Loucy (cell line): ENCODE measurements around the gene ATP1B1.

Experiments
- EZH2phosphoT487 ChIP-seq: fragments of 200-600 bp; IDR thresholded peaks from 2 replicates; pipeline ENCODE4 v1.6.1; 2018; ENCODE audit warnings: antibody characterized with exemption, mild to moderate bottlenecking, moderate library complexity, borderline replicate concordance
- TF ChIP-seq, protein P1 (sequence below): fragments of 200-600 bp; sonication (generic); conservative IDR thresholded peaks from 2 replicates; pipeline ENCODE4 v1.5.1; 2014; ENCODE audit warnings: mild to moderate bottlenecking, antibody characterized with exemption, low read length

DNA sequence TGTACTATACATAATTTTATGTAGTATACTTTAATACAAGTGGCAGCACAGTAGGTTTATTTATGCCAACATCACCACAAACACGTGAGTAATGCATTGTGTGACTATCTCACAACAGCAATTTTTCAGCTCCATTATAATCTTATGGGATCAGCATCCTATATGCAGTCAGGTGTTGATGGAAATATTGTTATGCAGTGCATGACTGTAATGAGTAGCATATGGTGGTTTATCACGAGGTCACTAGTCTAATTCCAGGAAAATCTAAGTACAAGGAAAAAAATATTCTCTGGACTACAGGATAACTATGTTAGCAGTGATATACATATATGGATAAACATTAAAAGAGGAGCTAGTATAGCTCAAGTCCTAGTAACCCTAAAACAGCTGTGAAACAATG, 69.0 kb downstream of the ATP1B1 start:
- TF ChIP-seq, protein P1, sequence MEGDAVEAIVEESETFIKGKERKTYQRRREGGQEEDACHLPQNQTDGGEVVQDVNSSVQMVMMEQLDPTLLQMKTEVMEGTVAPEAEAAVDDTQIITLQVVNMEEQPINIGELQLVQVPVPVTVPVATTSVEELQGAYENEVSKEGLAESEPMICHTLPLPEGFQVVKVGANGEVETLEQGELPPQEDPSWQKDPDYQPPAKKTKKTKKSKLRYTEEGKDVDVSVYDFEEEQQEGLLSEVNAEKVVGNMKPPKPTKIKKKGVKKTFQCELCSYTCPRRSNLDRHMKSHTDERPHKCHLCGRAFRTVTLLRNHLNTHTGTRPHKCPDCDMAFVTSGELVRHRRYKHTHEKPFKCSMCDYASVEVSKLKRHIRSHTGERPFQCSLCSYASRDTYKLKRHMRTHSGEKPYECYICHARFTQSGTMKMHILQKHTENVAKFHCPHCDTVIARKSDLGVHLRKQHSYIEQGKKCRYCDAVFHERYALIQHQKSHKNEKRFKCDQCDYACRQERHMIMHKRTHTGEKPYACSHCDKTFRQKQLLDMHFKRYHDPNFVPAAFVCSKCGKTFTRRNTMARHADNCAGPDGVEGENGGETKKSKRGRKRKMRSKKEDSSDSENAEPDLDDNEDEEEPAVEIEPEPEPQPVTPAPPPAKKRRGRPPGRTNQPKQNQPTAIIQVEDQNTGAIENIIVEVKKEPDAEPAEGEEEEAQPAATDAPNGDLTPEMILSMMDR: no peak
- no peak for TF ChIP-seq EZH2phosphoT487
